HEK293T (cell line): ENCODE measurements around the gene ATP9A.
"Not testable (repeated sequence)": the region's sequence is repeated elsewhere in the genome, so short reads cannot be mapped to it uniquely, and the experiment has no call there.

Experiments
- ARNT ChIP-seq: fragments of 450-650 bp; IDR thresholded peaks from 2 replicates; pipeline ENCODE4 v1.6.1; 2017; ENCODE audit warnings: mild to moderate bottlenecking
- BHLHE40 ChIP-seq: fragments of 450-650 bp; IDR thresholded peaks from 2 replicates; pipeline ENCODE4 v1.6.1; 2016; ENCODE audit warnings: mild to moderate bottlenecking, moderate library complexity, borderline replicate concordance
- FOXA1 ChIP-seq: fragments of 450-650 bp; IDR thresholded peaks from 2 replicates; pipeline ENCODE4 v1.6.1; 2016; ENCODE audit warnings: mild to moderate bottlenecking
- FOXM1 ChIP-seq: fragments of 450-650 bp; IDR thresholded peaks from 2 replicates; pipeline ENCODE4 v1.6.1; 2017; ENCODE audit warnings: mild to moderate bottlenecking, borderline replicate concordance
- L3MBTL2 ChIP-seq: fragments of 450-650 bp; conservative IDR thresholded peaks from 2 replicates; pipeline ENCODE4 v1.6.1; 2016; ENCODE audit warnings: mild to moderate bottlenecking
- LEF1 ChIP-seq: fragments of 450-650 bp; IDR thresholded peaks from 2 replicates; pipeline ENCODE4 v1.6.1; 2017; ENCODE audit warnings: mild to moderate bottlenecking, borderline replicate concordance
- NFRKB ChIP-seq: fragments of 450-650 bp; IDR thresholded peaks from 2 replicates; pipeline ENCODE4 v1.6.1; 2016; ENCODE audit warnings: mild to moderate bottlenecking, moderate library complexity
- SP1 ChIP-seq: fragments of 450-650 bp; IDR thresholded peaks from 2 replicates; pipeline ENCODE4 v1.6.1; 2017
- TARDBP ChIP-seq: fragments of 450-650 bp; IDR thresholded peaks from 2 replicates; pipeline ENCODE4 v1.6.1; 2016
- ZNF384 ChIP-seq: fragments of 450-650 bp; IDR thresholded peaks from 2 replicates; pipeline ENCODE4 v1.6.1; 2016

DNA sequence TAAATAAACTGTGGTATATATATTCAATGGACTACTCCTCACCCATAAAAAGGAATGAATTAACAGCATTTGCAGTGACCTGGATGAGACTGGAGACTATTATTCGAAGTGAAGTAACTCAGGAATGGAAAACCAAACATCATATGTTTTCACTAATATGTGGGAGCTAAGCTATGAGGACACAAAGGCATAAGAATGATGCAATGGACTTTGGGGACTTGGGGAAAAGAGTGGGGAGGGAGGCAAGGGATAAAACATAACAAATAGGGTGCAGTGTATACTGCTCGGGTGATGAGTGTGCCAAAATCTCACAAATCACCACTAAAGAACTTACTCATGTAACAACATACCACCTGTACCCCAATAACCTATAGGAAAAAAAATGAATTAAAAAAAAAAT is 45.2 kb downstream of the ATP9A start:
- TF ChIP-seq ZNF384, FOXA1, SP1, NFRKB, FOXM1, L3MBTL2, BHLHE40, ARNT, LEF1, TARDBP: not testable (repeated sequence)
